Stimulated activated CD4-positive, alpha-beta T cell treated with anti-CD3 and anti-CD28 coated beads, Interleukin-1b, Interleukin-23, amount 100 ng/mL, for 24 hours (primary cell): Measurements from ENCODE around the gene PRPF19.
"Not testable (repeated sequence)": the region's sequence is repeated elsewhere in the genome, so short reads cannot be mapped to it uniquely, and the experiment has no call there.

Experiments
- DNase-seq, 4 experiments: peaks; one replicate each; pipeline ENCODE4 v3.0.0-alpha.2; 2020; ENCODE audit warnings: low read depth in 4 of 4, low spot score in 1 of 4

PRPF19 gene

DNA sequence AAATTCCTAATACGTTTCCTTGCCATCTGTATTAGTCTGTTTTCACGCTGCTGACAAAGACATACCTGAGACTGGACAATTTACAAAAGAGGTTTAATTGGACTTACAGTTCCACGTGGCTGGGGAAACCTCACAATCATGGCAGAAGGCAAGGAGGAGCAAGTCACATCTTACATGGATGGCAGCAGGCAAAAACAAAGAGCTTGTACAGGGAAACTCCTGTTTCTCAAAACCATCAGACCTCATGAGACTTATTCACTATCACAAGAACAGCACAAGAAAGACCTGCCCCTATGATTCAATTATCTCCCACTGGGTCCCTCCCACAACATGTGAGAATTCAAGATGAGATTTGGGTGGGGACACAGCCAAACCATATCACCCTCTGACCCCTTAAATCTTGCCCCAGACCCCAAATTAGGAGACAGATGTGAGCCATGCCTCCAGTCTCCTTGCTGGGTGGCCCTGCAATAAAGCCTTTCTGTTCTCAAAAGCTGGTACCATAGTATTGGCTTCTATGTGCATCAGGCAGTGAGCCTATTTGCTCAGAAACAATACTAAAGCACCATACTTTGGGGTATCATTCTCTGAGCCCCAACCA lies 3.4 kb upstream of the PRPF19 start:
- not testable (repeated sequence) for DNase-seq

DNA sequence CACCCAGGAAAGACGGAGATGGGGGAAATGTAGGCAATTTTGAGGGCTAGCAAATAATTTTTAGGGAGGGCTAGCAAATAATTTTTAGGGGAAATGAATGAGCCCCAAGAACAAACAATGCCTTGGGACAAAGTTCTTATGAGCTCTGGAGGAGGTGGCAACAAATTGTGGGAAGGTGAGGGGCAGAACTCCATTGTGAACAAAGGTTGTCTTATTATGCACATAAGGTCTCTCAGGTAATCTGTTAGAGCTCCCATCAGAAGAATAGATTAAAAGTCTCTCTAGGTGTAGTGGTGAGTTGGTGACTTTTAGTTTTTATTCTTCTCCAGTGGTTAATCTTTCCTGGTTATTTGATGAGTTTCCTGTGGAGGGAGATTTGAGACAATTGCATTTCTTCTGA lies 2.4 kb upstream of the PRPF19 start:
- no peak for DNase-seq

DNA sequence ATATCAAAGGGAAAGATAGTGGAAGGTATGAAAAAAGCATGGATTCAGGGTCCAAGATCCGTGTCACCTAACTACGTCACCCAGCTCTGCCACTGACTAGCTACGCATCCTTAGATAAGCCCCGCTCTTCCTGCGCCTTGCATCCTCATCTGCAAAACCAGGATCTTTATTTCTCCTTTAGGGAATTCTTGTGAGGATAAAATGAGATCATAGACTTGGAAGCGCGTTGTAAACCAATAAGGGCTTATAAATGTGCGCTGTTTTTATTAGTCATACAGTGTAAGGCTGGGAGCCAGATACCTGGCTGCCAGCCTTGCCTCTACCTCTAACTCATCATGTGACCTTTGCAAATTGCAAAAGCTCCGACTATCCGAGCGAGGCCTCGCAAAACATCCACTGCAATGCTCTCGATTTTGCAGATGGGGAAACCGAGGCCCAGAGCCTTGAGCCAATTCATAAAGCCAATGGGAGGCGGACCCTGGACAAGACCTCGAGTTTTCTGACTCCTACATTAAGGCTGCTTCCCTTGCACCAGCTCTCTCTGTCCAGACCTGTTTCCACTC lies 753 bp downstream of the PRPF19 start:
- no peak for DNase-seq

DNA sequence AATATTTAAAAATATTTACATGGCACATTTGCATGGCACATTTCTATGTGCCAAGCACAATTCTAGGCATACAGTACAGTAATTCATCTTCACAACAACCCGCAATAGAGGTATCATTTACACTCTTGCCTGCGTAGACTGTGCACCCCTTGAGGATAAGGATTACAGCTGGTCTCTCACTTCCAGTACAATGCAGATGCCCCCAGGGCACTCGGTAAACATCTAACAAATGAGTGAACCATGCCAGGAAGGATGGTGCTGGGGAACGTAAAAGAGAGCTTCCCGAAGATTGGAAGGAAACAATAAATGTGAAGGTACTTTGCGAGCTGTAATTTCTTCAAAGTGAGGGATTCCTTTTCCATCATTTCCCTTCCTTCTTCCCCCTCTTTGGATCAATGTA lies 1.3 kb downstream of the PRPF19 start:
- DNase-seq: no peak

DNA sequence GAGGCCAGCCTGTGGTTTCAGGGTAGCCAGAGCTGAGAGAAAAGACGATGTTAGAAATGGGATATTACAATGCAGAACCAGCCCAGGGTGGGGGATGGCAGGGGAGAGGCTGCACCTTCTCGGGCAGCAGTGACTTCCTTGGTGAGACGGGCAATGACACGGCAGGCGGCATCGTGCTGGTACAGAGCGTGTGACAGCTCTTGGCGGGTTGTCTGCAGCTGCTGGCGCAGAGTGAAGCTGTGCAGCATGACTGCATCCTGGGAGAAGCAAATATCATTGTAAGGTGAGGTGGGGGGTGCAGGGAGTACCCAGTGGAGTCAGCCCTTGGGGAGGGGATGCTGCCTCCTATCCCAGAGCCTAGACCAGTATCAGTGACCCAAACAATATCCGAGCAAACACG lies 3.8 kb downstream of the PRPF19 start:
- no peak for DNase-seq

DNA sequence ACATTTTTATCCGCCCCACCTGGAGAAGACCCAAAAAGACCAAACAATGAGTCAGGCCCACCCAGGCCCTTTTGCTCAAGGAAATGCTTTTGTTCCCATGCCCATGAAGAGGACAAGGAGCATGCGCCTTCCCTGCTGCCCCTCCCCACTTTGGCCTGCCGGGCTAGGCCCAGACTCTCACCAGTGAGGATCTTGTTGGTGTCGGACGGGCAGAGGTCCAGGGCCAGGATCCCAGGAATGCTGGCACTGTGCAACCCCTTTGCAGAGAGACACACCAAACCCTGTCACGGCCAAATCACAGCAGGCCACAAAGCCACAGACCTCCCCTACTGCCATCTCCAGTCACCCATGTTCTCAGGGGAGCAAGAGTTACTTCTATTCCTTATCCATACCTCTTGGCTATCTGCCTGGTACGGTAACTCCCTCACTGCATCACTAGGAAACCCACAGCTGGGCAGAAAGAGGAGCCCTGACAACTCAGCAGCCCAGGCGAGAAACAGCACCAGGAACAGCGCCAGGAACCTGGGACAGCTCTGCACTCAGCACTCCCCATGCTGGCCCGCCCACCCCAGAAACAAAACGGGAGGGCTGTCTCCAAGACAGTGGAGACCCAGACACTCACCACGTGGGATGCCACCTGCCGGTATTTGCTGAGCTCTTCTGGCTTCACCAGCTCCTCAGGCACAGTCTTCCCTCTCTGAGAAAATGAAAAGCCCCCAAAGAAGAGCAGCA lies 5.5 kb downstream of the PRPF19 start:
- DNase-seq: no peak

DNA sequence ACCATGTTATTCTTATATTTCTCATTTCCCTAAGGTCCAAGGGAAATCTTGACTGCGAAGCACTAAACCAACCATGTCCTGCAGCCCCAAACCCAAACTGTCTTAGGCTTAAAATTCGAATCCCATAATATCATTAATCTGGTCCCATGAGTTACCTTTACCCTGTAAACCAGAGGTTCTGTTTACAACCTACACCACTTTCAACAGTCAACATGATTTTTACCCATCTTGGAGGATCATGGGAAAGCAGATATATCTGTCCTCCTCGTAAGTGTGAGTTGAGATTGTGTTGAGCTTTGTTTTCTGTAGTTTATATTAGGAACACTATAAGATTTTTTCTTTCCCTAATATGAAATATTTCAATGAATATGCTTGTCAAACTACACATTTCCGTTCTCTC lies 6.4 kb downstream of the PRPF19 start:
- no peak for DNase-seq

DNA sequence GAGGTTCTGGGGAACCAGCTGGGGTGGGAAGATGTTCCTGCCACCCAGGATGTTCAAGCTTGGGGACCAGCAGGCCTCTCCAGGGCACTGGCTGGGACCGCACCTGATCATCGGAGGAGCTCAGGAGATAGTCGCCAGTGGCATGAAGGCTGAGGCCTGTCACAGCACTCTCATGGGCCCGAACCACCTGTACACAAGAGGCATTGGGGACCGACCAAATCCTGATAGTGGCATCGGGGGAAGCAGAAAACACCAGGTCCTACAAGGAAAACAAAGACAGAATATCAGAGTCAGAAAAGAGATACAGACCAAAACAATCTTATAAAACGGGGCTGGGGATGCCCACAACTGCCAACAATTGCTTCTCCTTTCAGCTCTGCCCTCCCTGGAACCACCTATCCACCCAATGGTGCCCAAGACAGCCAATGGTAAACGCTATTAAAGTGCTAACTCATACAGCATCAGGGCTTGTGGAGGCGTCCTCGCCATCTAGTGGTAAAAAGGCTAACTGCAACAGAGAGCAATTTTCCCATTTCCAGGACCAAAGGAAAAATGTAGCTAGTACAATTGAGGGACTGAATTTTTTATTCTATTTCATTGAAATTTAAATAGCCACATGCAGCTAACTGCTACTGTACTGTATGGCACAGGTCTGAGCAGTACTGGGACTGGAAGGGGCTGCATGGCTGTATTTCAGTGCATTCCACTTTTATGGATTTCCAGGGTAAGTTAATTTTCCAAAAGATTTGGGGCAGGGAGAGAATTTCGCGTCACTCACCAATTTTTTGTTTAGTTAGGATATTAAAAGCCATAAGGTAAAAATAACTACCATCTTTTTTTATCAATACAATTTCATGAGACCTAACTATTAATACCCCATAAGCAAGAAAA lies 7.1 kb downstream of the PRPF19 start:
- DNase-seq: no peak

DNA sequence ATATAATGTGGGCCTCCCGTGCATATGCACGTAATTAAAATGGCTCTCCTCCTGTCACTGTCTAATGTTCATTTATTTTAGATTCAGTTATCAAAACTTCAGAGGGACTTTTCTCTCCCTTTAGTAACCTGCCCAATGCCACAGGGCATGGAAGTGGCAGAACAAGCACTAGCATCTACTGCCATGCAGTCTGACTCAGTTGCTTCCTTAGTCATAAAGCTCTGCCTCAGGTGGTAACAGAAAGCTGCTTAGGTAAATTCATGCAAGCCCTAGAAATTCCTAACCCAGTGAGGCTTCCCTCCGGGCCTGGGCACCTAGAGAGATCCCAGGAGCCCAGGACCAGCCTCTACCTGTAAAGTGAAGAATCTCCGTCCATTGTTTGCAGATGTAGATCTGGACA lies 8.9 kb downstream of the PRPF19 start:
- no peak for DNase-seq

DNA sequence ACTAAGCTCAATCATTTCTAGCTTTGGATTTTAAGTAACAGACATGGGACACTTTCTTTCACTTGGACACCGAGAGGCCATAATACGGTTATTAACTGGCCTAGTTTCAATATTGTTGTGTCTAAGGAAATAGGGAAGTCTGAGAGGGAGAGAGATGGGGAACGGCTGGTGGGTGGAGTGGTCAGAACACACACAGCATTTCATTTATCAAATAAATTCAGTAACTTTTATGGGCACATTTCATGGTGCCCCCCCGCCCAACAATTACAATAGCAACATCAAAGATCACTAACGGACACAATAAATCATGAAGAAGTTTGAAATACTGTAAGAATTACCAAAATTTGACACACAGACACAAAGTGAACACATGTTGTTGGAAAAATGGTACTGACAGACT lies 10.7 kb downstream of the PRPF19 start:
- DNase-seq: no peak

DNA sequence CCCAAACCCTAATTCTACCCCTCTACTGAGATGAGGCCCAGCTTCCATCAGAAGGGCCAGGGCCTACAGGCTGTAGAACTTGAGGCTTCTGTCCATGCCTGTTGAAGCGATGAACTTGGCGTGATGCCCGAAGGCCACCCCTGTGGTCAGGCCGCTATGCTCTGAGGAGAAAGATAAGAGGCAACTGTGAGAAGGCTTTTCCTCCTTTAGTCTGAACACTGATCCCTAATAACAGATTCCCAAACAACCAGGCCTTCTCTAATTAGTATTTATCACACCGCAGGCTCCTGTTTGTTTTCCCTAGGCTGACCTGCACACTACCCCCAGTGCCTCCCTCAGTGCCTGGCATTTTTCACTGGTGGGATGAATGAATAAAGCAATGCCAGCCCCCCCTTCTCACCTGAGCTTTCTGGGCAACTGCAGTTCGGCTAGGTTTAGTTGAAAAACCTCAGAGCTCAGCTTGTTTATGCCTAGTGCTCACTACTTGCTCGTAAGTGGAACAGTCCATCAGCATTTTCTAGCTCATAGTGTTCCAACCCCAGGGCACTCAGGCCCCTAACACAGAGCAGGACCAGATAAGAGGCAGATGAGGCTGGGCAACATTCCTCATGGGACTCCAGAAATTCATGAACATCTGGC lies 15.2 kb downstream of the PRPF19 start:
- no peak for DNase-seq

DNA sequence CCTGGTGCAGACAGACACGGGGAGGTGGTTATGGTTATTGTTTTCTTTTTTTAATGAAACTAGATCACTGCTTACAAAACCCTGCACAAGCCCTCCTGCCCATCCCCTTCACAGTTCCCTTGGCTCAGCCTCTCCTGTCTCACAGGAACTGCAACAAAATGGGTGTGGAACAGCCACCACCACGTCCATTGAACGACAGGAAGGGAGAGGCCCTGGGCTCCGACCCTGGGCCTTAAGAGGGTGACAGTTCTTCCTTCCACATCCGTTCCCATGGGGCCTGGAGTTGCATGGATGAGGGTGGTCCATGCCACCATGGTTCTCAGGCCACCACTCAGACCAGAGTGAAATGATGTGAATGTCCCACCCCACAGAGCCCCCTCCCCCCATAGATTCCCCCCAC lies 15.7 kb downstream of the PRPF19 start:
- no peak for DNase-seq

DNA sequence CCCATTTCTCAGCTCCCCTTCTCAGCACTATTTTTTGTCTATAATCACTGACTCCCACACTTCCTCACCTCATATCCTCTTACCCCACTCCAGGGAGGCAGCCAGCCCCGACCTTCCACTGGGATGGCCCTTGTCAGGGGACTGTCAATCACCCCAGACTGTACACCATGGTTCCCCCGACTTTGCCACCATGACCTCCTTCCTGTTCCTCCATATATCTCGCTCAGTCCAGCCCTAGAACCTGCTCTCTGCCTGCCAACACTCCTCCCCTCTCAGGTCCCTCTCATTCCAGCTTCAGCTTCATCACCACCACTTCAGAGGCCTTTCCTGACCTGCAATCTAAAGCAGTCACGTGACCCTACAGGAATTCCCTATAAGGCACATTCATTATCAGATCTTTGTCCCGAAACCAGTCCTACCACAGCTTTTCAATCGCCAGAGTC lies 16.5 kb downstream of the PRPF19 start:
- no peak for DNase-seq

DNA sequence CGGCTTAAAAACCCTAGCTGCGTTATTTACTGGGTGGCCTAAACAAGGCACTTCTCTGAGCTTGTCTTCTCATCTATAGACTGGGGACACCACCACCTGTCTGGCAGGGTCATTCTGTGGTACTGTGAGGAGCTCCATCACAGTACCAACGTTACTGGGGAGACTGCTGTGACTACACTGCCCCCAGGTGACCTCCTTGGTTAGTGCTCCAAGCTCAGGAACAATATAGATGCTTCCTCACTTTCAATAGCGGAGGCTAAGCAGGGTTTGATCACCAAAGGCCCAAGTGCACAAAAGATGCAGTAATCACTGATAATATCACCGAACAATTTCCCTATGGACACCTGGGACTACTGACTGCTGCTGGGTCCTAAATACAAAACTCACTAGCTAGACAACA lies 18.8 kb downstream of the PRPF19 start:
- DNase-seq: no peak

DNA sequence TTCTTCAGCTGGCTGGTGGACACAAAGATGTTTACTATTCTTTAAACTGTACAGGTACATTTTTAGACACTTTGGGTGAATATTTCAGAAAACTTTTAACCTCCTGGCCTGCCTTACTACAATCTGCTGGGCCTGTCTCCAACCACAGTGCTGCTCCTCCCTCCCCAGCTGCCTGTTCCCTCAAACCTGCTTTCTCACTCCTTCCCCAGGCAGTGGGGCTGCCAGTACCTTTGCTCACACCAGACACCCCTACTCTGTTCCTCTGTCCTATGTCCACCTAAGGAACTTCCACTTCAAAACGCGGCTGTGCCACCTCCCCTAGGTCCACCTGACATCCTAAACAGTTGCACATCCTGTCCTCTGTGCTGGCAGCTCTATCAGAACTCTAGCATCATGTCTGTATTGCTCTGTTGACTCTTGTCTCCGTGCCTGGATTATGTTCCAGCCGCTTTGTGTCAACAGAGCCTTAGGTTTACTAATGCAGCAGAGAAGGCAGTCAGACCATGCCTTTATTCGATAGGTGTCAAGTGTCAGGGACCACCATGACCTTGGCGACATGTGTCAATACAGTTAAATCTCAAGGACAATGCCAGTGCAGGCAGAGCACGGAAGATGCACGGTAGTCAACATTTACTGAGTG lies 25.6 kb downstream of the PRPF19 start:
- no peak for DNase-seq

DNA sequence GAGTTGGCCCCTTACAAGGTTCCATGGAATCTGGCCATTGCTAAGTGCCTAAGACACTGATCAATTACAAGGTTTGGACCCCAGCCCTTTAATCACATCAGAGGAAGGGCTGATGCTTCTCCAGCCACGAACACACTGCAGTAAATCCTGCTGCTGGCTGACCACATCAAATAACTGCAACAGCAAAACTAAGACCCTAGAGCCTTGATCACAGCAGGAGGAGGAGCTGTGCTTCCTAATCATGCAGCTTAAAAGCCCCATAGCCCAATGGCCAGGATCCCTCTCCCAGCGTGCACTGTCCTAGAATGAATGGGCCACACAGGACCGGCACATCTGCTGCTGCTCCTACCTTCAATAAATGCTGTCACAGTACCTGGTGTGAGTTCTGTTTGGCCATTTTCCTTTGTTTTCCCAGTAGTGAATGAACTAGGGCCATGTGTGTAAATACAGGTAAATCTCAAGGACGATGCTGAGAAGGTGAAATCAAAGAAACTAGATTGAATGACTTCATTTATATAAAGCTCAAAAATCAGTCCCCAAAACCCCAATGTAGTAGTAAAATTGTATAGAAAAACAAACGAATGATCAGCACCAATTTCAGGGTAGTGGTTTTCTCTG lies 26.3 kb downstream of the PRPF19 start:
- no peak for DNase-seq

DNA sequence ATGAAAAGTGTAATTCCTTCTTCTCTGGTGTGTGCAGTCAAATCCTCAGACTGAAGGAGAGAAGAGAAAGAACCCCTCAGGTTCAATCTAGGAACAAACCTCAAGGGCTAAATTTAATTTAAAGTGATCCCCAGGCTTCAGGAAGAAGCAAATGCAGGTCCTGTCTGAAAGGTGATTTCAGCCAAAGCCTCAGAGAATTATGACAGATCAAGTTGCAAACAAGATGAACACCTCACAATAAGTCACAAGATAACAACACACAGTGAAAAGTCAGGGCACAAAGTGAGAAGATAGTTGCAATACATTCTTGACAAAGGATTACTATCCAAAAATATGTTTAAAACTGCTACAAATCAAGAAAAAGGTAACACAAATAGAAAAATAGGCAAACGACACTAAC lies 27.3 kb downstream of the PRPF19 start:
- no peak for DNase-seq

DNA sequence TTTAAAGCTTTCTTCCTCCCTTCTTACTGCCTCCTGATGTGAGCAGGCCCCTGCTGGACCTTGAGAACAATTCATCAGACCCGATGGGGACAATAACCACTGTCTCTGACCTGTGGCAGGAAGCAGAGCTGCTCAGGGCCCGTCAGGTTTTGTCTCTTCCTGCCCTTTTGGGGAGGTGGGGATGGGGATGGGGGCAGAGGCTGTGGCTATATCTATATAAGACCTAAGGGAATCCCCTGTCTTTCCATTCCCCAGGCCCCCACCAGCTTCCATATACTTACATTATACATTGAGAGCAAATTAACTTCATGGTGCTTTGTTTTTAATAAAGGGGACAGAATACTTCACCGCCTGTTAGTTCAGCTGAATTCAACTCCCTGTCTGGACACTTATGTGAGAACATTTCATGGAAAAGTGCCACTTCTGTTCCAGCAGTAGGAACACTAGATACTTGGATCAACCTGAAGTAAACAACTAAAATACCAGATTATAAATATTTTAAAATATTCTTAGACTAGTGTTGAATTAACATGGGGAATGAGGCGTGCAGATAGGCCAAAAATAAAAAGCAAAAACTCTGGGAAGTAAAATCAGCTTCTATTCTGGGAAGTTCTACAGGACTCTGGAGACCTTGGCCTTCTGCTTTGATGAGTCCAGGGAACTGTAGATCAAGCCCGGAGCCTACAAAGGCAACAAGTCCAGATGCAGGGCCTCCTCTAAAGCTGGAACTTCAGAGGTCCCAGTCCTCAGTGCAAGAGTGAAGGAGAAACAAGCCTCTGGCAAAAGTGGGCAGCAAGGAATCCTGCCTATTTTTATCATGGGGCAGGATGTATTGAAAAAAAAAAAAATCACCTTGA lies 27.9 kb downstream of the PRPF19 start:
- no peak for DNase-seq

DNA sequence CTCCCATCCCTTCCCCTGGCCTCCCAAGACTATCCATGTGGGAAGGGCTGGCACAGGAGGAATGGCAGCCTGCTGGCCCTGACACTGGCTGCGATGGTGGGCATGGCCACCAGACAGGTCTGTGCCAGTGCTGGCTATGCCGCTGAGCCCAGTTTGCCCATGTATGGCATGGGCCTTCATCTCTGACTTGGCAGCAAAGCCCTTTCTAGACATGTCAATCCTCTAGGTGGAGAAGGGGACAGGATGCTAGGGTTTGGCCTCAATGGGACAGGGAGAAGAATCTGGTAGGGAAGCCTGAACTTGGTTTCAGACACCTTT lies 30.3 kb downstream of the PRPF19 start:
- no peak for DNase-seq
